Measurements from ENCODE around the gene SLC28A3.

Gene SLC28A3

DNA sequence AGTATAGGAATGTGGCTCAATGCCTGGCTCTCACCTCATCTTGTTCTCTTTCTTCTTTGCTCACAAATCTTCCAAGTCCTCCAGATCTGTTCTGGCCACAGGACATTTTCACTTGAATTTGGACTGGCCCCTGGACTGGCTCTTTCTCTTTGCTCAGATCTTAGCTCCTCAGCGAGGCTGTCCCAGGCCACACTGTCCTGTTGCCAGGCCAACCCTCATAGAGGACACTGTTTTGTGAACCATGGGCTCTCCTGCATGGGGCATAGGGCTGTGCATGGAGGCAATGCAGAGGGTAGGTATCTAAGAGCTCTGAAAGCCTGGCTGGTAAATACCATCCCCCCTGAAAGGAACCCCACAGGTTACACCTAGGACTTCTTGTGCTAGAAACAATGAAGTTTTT, 13.5 kb upstream of the SLC28A3 start:
- Histone ChIP-seq H4K8ac (ENCODE audit: low read length) (no peak overlapping the region), H3K27ac (ENCODE audit: low read length, poor library complexity, severe bottlenecking) (no peak overlapping the region), H3K36me3 (ENCODE audit: control insufficient read depth in 1 of 2, insufficient read depth in 2 of 2, low read depth in 1 of 2, low read length in 2 of 2) (no peaks in the 10 kb centered on the region), H3K9me3 (ENCODE audit: control insufficient read depth, low read length) (no peaks in the 10 kb centered on the region), H2BK12ac (ENCODE audit: low read length in 2 of 2) (no peak overlapping the region), H2AFZ (ENCODE audit: low read depth, low read length) (no peak overlapping the region), H4K91ac (ENCODE audit: low read length) (no peak overlapping the region), H3K4ac (ENCODE audit: low read depth in 1 of 2, low read length in 2 of 2) (no peak overlapping the region), H2BK15ac (ENCODE audit: low read depth, poor library complexity, severe bottlenecking) (peak overlapping the region; percentile 8), H3K4me3 (ENCODE audit: insufficient read depth in 1 of 2, low read depth in 1 of 2, low read length in 2 of 2) (no peak overlapping the region), H3K27me3 (ENCODE audit: control insufficient read depth in 1 of 2, insufficient read depth in 1 of 2, low read length in 2 of 2) (no peaks in the 10 kb centered on the region), H3K23ac (ENCODE audit: low read length in 2 of 2) (no peak overlapping the region), H3K18ac (ENCODE audit: low read depth in 1 of 2, low read length in 2 of 2) (no peak overlapping the region), H3K4me1 (ENCODE audit: control insufficient read depth, insufficient read depth, low read depth, low read length) (no peaks in the 10 kb centered on the region), H3K9ac (ENCODE audit: low read length) (no peak overlapping the region), H3K4me2 (ENCODE audit: low read length, poor library complexity, severe bottlenecking) (no peak overlapping the region), H2AK5ac (ENCODE audit: low read length, severe bottlenecking) (no peak overlapping the region), H2BK5ac (ENCODE audit: low read depth, low read length, poor library complexity, severe bottlenecking) (no peak overlapping the region), H3K79me1 (replicated peaks; ENCODE audit: low read length, poor library complexity, severe bottlenecking) (no peaks in the 10 kb centered on the region), H3K14ac (ENCODE audit: low read length in 2 of 2) (no peak overlapping the region), H2BK120ac (ENCODE audit: low read depth, low read length) (no peak overlapping the region)
- no peak for DNase-seq
- 100% methylated on average over 1 of the region's 1 CpG for WGBS

GRCh38 chr9:84349671-84350070, 9.1 kb upstream of the SLC28A3 start:
- Histone ChIP-seq H3K4ac (ENCODE audit: low read depth in 1 of 2, low read length in 2 of 2) (no peak overlapping the region), H3K14ac (ENCODE audit: low read length in 2 of 2) (no peak overlapping the region), H3K4me1 (ENCODE audit: control insufficient read depth, insufficient read depth, low read depth, low read length) (no peaks in the 10 kb centered on the region), H2BK15ac (ENCODE audit: low read depth, poor library complexity, severe bottlenecking) (no peak overlapping the region), H3K36me3 (ENCODE audit: control insufficient read depth in 1 of 2, insufficient read depth in 2 of 2, low read depth in 1 of 2, low read length in 2 of 2) (no peaks in the 10 kb centered on the region), H3K9me3 (ENCODE audit: control insufficient read depth, low read length) (no peaks in the 10 kb centered on the region), H3K9ac (ENCODE audit: low read length) (no peak overlapping the region), H4K91ac (ENCODE audit: low read length) (no peak overlapping the region), H2BK120ac (ENCODE audit: low read depth, low read length) (no peak overlapping the region), H3K79me1 (replicated peaks; ENCODE audit: low read length, poor library complexity, severe bottlenecking) (no peaks in the 10 kb centered on the region), H3K23ac (ENCODE audit: low read length in 2 of 2) (no peak overlapping the region), H2AK5ac (ENCODE audit: low read length, severe bottlenecking) (no peak overlapping the region), H2BK12ac (ENCODE audit: low read length in 2 of 2) (no peak overlapping the region), H4K8ac (ENCODE audit: low read length) (no peak overlapping the region), H3K4me2 (ENCODE audit: low read length, poor library complexity, severe bottlenecking) (no peak overlapping the region), H3K27ac (ENCODE audit: low read length, poor library complexity, severe bottlenecking) (no peak overlapping the region), H2AFZ (ENCODE audit: low read depth, low read length) (no peak overlapping the region), H3K18ac (ENCODE audit: low read depth in 1 of 2, low read length in 2 of 2) (no peak overlapping the region), H2BK5ac (ENCODE audit: low read depth, low read length, poor library complexity, severe bottlenecking) (no peak overlapping the region), H3K27me3 (ENCODE audit: control insufficient read depth in 1 of 2, insufficient read depth in 1 of 2, low read length in 2 of 2) (no peaks in the 10 kb centered on the region), H3K4me3 (ENCODE audit: insufficient read depth in 1 of 2, low read depth in 1 of 2, low read length in 2 of 2) (no peak overlapping the region)
- WGBS: 27% methylated on average over 1 of the region's 1 CpG
- peak; percentile 34 for DNase-seq

DNA sequence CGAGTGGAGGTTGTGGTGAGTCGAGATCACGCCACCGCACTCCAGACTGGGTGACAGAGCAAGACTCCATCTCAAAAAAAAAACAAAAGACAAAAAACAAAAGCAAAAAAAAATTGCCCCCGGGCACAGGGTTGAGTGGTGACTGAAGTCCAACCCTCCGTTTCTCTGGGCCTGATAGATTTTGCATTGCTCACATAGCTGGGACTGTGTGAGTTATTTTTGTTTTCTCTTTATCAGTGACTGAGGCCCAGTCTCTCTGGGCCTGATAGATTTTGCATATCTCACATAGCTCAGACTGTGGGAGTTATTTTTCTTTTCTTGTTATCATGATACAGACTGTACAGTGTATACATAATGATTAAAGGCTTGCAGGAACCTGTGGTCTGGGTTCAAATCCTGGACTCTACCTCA, 2.6 kb upstream of the SLC28A3 start:
- 84% methylated on average over 2 of the region's 6 CpGs for WGBS
- H2BK120ac ChIP-seq (ENCODE audit: low read depth, low read length): no peak overlapping the region

GRCh38 chr9:84339962-84340361, 596 bp downstream of the SLC28A3 start:
- Histone ChIP-seq H4K8ac (ENCODE audit: low read length) (no peak overlapping the region), H2AK5ac (ENCODE audit: low read length, severe bottlenecking) (no peak overlapping the region), H3K27me3 (ENCODE audit: control insufficient read depth in 1 of 2, insufficient read depth in 1 of 2, low read length in 2 of 2) (no peaks in the 10 kb centered on the region), H2BK15ac (ENCODE audit: low read depth, poor library complexity, severe bottlenecking) (no peak overlapping the region), H3K18ac (ENCODE audit: low read depth in 1 of 2, low read length in 2 of 2) (no peak overlapping the region), H3K79me1 (replicated peaks; ENCODE audit: low read length, poor library complexity, severe bottlenecking) (no peaks in the 10 kb centered on the region), H2BK12ac (ENCODE audit: low read length in 2 of 2) (no peak overlapping the region), H3K4me2 (ENCODE audit: low read length, poor library complexity, severe bottlenecking) (no peak overlapping the region), H3K36me3 (ENCODE audit: control insufficient read depth in 1 of 2, insufficient read depth in 2 of 2, low read depth in 1 of 2, low read length in 2 of 2) (no peaks in the 10 kb centered on the region), H4K91ac (ENCODE audit: low read length) (no peak overlapping the region), H3K23ac (ENCODE audit: low read length in 2 of 2) (no peak overlapping the region), H3K14ac (ENCODE audit: low read length in 2 of 2) (no peak overlapping the region), H3K27ac (ENCODE audit: low read length, poor library complexity, severe bottlenecking) (no peak overlapping the region), H2BK120ac (ENCODE audit: low read depth, low read length) (peak overlapping the region; percentile 27), H2BK5ac (ENCODE audit: low read depth, low read length, poor library complexity, severe bottlenecking) (no peak overlapping the region), H3K9ac (ENCODE audit: low read length) (no peak overlapping the region), H3K9me3 (ENCODE audit: control insufficient read depth, low read length) (no peaks in the 10 kb centered on the region), H3K4ac (ENCODE audit: low read depth in 1 of 2, low read length in 2 of 2) (no peak overlapping the region), H3K4me3 (ENCODE audit: insufficient read depth in 1 of 2, low read depth in 1 of 2, low read length in 2 of 2) (no peak overlapping the region), H2AFZ (ENCODE audit: low read depth, low read length) (no peak overlapping the region), H3K4me1 (ENCODE audit: control insufficient read depth, insufficient read depth, low read depth, low read length) (peaks cover 3% of the 10 kb centered on the region)
- DNase-seq: no peak
- 83% methylated on average over 4 of the region's 4 CpGs for whole genome bisulfite sequencing

More for the DNA sequence above, 2.6 kb upstream of the SLC28A3 start:
- DNase-seq: peak; percentile 32
- no peaks in the 10 kb centered on the region for H3K9me3 ChIP-seq (ENCODE audit: control insufficient read depth, low read length)
- no peak overlapping the region for H3K14ac ChIP-seq (ENCODE audit: low read length in 2 of 2)
- H2AFZ ChIP-seq (ENCODE audit: low read depth, low read length): no peak overlapping the region
- no peak overlapping the region for H2BK15ac ChIP-seq (ENCODE audit: low read depth, poor library complexity, severe bottlenecking)
- H2BK5ac ChIP-seq (ENCODE audit: low read depth, low read length, poor library complexity, severe bottlenecking): no peak overlapping the region
- H3K79me1 ChIP-seq (replicated peaks; ENCODE audit: low read length, poor library complexity, severe bottlenecking): no peaks in the 10 kb centered on the region
- H3K9ac ChIP-seq (ENCODE audit: low read length): no peak overlapping the region
- no peak overlapping the region for H4K91ac ChIP-seq (ENCODE audit: low read length)
- no peak overlapping the region for H3K4me2 ChIP-seq (ENCODE audit: low read length, poor library complexity, severe bottlenecking)
- H3K27me3 ChIP-seq (ENCODE audit: control insufficient read depth in 1 of 2, insufficient read depth in 1 of 2, low read length in 2 of 2): no peaks in the 10 kb centered on the region
- no peak overlapping the region for H3K27ac ChIP-seq (ENCODE audit: low read length, poor library complexity, severe bottlenecking)
- no peak overlapping the region for H3K4me3 ChIP-seq (ENCODE audit: insufficient read depth in 1 of 2, low read depth in 1 of 2, low read length in 2 of 2)
- H3K4me1 ChIP-seq (ENCODE audit: control insufficient read depth, insufficient read depth, low read depth, low read length): peaks cover 3% of the 10 kb centered on the region
- H3K36me3 ChIP-seq (ENCODE audit: control insufficient read depth in 1 of 2, insufficient read depth in 2 of 2, low read depth in 1 of 2, low read length in 2 of 2): no peaks in the 10 kb centered on the region
- H3K23ac ChIP-seq (ENCODE audit: low read length in 2 of 2): no peak overlapping the region
- no peak overlapping the region for H2BK12ac ChIP-seq (ENCODE audit: low read length in 2 of 2)
- no peak overlapping the region for H3K18ac ChIP-seq (ENCODE audit: low read depth in 1 of 2, low read length in 2 of 2)
- no peak overlapping the region for H3K4ac ChIP-seq (ENCODE audit: low read depth in 1 of 2, low read length in 2 of 2)
- no peak overlapping the region for H2AK5ac ChIP-seq (ENCODE audit: low read length, severe bottlenecking)
- H4K8ac ChIP-seq (ENCODE audit: low read length): no peak overlapping the region

Measured in mesenchymal stem cell (in vitro differentiated cells and primary cell).